Measurements from ENCODE around the gene SORCS1.
"Not testable (repeated sequence)": the region's sequence is repeated elsewhere in the genome, so short reads cannot be mapped to it uniquely, and the experiment has no call there.

SORCS1 gene

GRCh38 chr10:107051769-107052168, 112.7 kb downstream of the SORCS1 start:
- FAIRE-seq: no peak
- DNase-seq (ENCODE audit: low spot score): no peak

- FAIRE-seq (no peak), DNase-seq (ENCODE audit: low spot score) (no peak)
Observed at GRCh38 chr10:107043461-107043860, 121.0 kb downstream of the SORCS1 start.

- DNase-seq (ENCODE audit: low spot score) (no peak), FAIRE-seq (no peak)
Observed at GRCh38 chr10:107037192-107038122, 127.0 kb downstream of the SORCS1 start.

- FAIRE-seq (no peak), DNase-seq (ENCODE audit: low spot score) (no peak)
Observed at GRCh38 chr10:107033799-107034422, 130.6 kb downstream of the SORCS1 start.

- DNase-seq (ENCODE audit: low spot score) (no peak), FAIRE-seq (no peak)
Observed at GRCh38 chr10:107032700-107033401, 131.7 kb downstream of the SORCS1 start.

- DNase-seq (ENCODE audit: low spot score): no peak
- no peak for FAIRE-seq
Observed at GRCh38 chr10:107031931-107032699, 132.4 kb downstream of the SORCS1 start.

- no peak for DNase-seq (ENCODE audit: low spot score)
- FAIRE-seq: no peak
Observed at GRCh38 chr10:107028236-107028635, 136.3 kb downstream of the SORCS1 start.

GRCh38 chr10:107025676-107026075, 138.8 kb downstream of the SORCS1 start:
- DNase-seq (ENCODE audit: low spot score): no peak
- no peak for FAIRE-seq

GRCh38 chr10:107024033-107024432, 140.5 kb downstream of the SORCS1 start:
- FAIRE-seq; DNase-seq (ENCODE audit: low spot score): not testable (repeated sequence)

GRCh38 chr10:107022600-107023354, 141.7 kb downstream of the SORCS1 start:
- FAIRE-seq: no peak
- no peak for DNase-seq (ENCODE audit: low spot score)

GRCh38 chr10:107019154-107019553, 145.4 kb downstream of the SORCS1 start:
- FAIRE-seq (no peak), DNase-seq (ENCODE audit: low spot score) (no peak)

GRCh38 chr10:107013258-107014006, 151.1 kb downstream of the SORCS1 start:
- DNase-seq (ENCODE audit: low spot score) (no peak), FAIRE-seq (no peak)

- no peak for DNase-seq (ENCODE audit: low spot score)
- no peak for FAIRE-seq
Observed at GRCh38 chr10:107011992-107012391, 152.5 kb downstream of the SORCS1 start.

- FAIRE-seq (no peak), DNase-seq (ENCODE audit: low spot score) (no peak)
Observed at GRCh38 chr10:107011105-107011504, 153.4 kb downstream of the SORCS1 start.

GRCh38 chr10:107010531-107010930, 154.0 kb downstream of the SORCS1 start:
- DNase-seq (ENCODE audit: low spot score) (no peak), FAIRE-seq (no peak)

GRCh38 chr10:107004362-107004761, 160.1 kb downstream of the SORCS1 start:
- DNase-seq (ENCODE audit: low spot score) (no peak), FAIRE-seq (no peak)

GRCh38 chr10:107002068-107002467, 162.4 kb downstream of the SORCS1 start:
- FAIRE-seq: no peak

GRCh38 chr10:106999118-106999707, 165.3 kb downstream of the SORCS1 start:
- no peak for FAIRE-seq
- no peak for DNase-seq (ENCODE audit: low spot score)

More at GRCh38 chr10:107002068-107002467, 162.4 kb downstream of the SORCS1 start:
- DNase-seq (ENCODE audit: low spot score): no peak

- FAIRE-seq (no peak), DNase-seq (ENCODE audit: low spot score) (no peak)
Observed at GRCh38 chr10:106997721-106998120, 166.8 kb downstream of the SORCS1 start.

Measured in RCC 7860 (cell line).